ENCODE results near the gene ZNF138.
"Not testable (repeated sequence)": the region's sequence is repeated elsewhere in the genome, so short reads cannot be mapped to it uniquely, and the experiment has no call there.

Gene ZNF138

GRCh38 chr7:64789241-64789640 is 5.0 kb upstream of the ZNF138 start:
- H3K27me3 ChIP-seq (ENCODE audit: control insufficient read depth, insufficient read depth, low read length); H3K36me3 ChIP-seq (ENCODE audit: control insufficient read depth, insufficient read depth, low read length); H3K9ac ChIP-seq (ENCODE audit: low read depth, low read length); H3K9me3 ChIP-seq (ENCODE audit: control insufficient read depth, insufficient read depth, low read length); H3K4me1 ChIP-seq (ENCODE audit: control insufficient read depth, insufficient read depth, low read length); H3K4me3 ChIP-seq (ENCODE audit: low read depth, low read length); H3K27ac ChIP-seq (ENCODE audit: low read depth, low read length): not testable (repeated sequence)

GRCh38 chr7:64793106-64793755 is 997 bp upstream of the ZNF138 start:
- Histone ChIP-seq H3K27me3 (ENCODE audit: control insufficient read depth, insufficient read depth, low read length) (no peaks in the 10 kb centered on the region), H3K4me1 (ENCODE audit: control insufficient read depth, insufficient read depth, low read length) (peaks cover 14% of the 10 kb centered on the region), H3K4me3 (ENCODE audit: low read depth, low read length) (no peak overlapping the region), H3K9me3 (ENCODE audit: control insufficient read depth, insufficient read depth, low read length) (no peaks in the 10 kb centered on the region), H3K36me3 (ENCODE audit: control insufficient read depth, insufficient read depth, low read length) (peaks cover 15% of the 10 kb centered on the region), H3K27ac (ENCODE audit: low read depth, low read length) (no peak overlapping the region), H3K9ac (ENCODE audit: low read depth, low read length) (no peak overlapping the region)

- Histone ChIP-seq H3K4me3 (ENCODE audit: low read depth, low read length) (peak overlapping the region; percentile 94), H3K9me3 (ENCODE audit: control insufficient read depth, insufficient read depth, low read length) (no peaks in the 10 kb centered on the region), H3K27ac (ENCODE audit: low read depth, low read length) (peak overlapping the region; percentile 97), H3K4me1 (ENCODE audit: control insufficient read depth, insufficient read depth, low read length) (peaks cover 17% of the 10 kb centered on the region), H3K9ac (ENCODE audit: low read depth, low read length) (peak overlapping the region; percentile 95), H3K27me3 (ENCODE audit: control insufficient read depth, insufficient read depth, low read length) (no peaks in the 10 kb centered on the region), H3K36me3 (ENCODE audit: control insufficient read depth, insufficient read depth, low read length) (peaks cover 31% of the 10 kb centered on the region)
These were observed 948 bp downstream of the ZNF138 start for GRCh38 chr7:64795176-64795575.

- Histone ChIP-seq H3K4me1 (ENCODE audit: control insufficient read depth, insufficient read depth, low read length) (peaks cover 49% of the 10 kb centered on the region), H3K36me3 (ENCODE audit: control insufficient read depth, insufficient read depth, low read length) (peaks cover 35% of the 10 kb centered on the region)
- not testable (repeated sequence) for H3K9ac ChIP-seq (ENCODE audit: low read depth, low read length); H3K27me3 ChIP-seq (ENCODE audit: control insufficient read depth, insufficient read depth, low read length); H3K27ac ChIP-seq (ENCODE audit: low read depth, low read length); H3K9me3 ChIP-seq (ENCODE audit: control insufficient read depth, insufficient read depth, low read length); H3K4me3 ChIP-seq (ENCODE audit: low read depth, low read length)
These were observed 4.9 kb downstream of the ZNF138 start for GRCh38 chr7:64799169-64799568.

GRCh38 chr7:64802699-64803098 is 8.5 kb downstream of the ZNF138 start:
- peaks cover 28% of the 10 kb centered on the region for H3K9me3 ChIP-seq (ENCODE audit: control insufficient read depth, insufficient read depth, low read length)
- no peaks in the 10 kb centered on the region for H3K27me3 ChIP-seq (ENCODE audit: control insufficient read depth, insufficient read depth, low read length)
- peak overlapping the region; percentile 76 for H3K27ac ChIP-seq (ENCODE audit: low read depth, low read length)
- peaks cover 38% of the 10 kb centered on the region for H3K4me1 ChIP-seq (ENCODE audit: control insufficient read depth, insufficient read depth, low read length)
- peaks cover 30% of the 10 kb centered on the region for H3K36me3 ChIP-seq (ENCODE audit: control insufficient read depth, insufficient read depth, low read length)
- peak overlapping the region; percentile 6; the same call in 1 of the 2 replicates for H3K4me3 ChIP-seq (ENCODE audit: low read depth, low read length)
- peak overlapping the region; percentile 37; the same call in 1 of the 2 replicates for H3K9ac ChIP-seq (ENCODE audit: low read depth, low read length)

- H3K27me3 ChIP-seq (ENCODE audit: control insufficient read depth, insufficient read depth, low read length): no peaks in the 10 kb centered on the region
- H3K4me3 ChIP-seq (ENCODE audit: low read depth, low read length): no peak overlapping the region
- H3K36me3 ChIP-seq (ENCODE audit: control insufficient read depth, insufficient read depth, low read length): peaks cover 27% of the 10 kb centered on the region
- no peak overlapping the region for H3K27ac ChIP-seq (ENCODE audit: low read depth, low read length)
- peaks cover 35% of the 10 kb centered on the region for H3K9me3 ChIP-seq (ENCODE audit: control insufficient read depth, insufficient read depth, low read length)
- H3K9ac ChIP-seq (ENCODE audit: low read depth, low read length): no peak overlapping the region
- H3K4me1 ChIP-seq (ENCODE audit: control insufficient read depth, insufficient read depth, low read length): peaks cover 8% of the 10 kb centered on the region
These were observed 13.6 kb downstream of the ZNF138 start for GRCh38 chr7:64807731-64808365.

GRCh38 chr7:64811767-64812166 is 17.5 kb downstream of the ZNF138 start:
- Histone ChIP-seq H3K4me1 (ENCODE audit: control insufficient read depth, insufficient read depth, low read length) (no peaks in the 10 kb centered on the region), H3K9me3 (ENCODE audit: control insufficient read depth, insufficient read depth, low read length) (peaks cover 16% of the 10 kb centered on the region), H3K27ac (ENCODE audit: low read depth, low read length) (no peak overlapping the region), H3K36me3 (ENCODE audit: control insufficient read depth, insufficient read depth, low read length) (peaks cover 39% of the 10 kb centered on the region), H3K27me3 (ENCODE audit: control insufficient read depth, insufficient read depth, low read length) (no peaks in the 10 kb centered on the region), H3K9ac (ENCODE audit: low read depth, low read length) (no peak overlapping the region), H3K4me3 (ENCODE audit: low read depth, low read length) (no peak overlapping the region)

GRCh38 chr7:64830926-64831325 is 36.7 kb downstream of the ZNF138 start:
- Histone ChIP-seq H3K4me3 (ENCODE audit: low read depth, low read length) (no peak overlapping the region), H3K36me3 (ENCODE audit: control insufficient read depth, insufficient read depth, low read length) (peaks cover 17% of the 10 kb centered on the region), H3K9ac (ENCODE audit: low read depth, low read length) (no peak overlapping the region), H3K27ac (ENCODE audit: low read depth, low read length) (no peak overlapping the region), H3K4me1 (ENCODE audit: control insufficient read depth, insufficient read depth, low read length) (no peaks in the 10 kb centered on the region), H3K9me3 (ENCODE audit: control insufficient read depth, insufficient read depth, low read length) (peaks cover 6% of the 10 kb centered on the region; the same call in 1 of the 2 replicates), H3K27me3 (ENCODE audit: control insufficient read depth, insufficient read depth, low read length) (no peaks in the 10 kb centered on the region)

- Histone ChIP-seq H3K9me3 (ENCODE audit: control insufficient read depth, insufficient read depth, low read length) (peaks cover 6% of the 10 kb centered on the region; the same call in 1 of the 2 replicates), H3K9ac (ENCODE audit: low read depth, low read length) (no peak overlapping the region), H3K4me3 (ENCODE audit: low read depth, low read length) (no peak overlapping the region), H3K27ac (ENCODE audit: low read depth, low read length) (no peak overlapping the region), H3K4me1 (ENCODE audit: control insufficient read depth, insufficient read depth, low read length) (no peaks in the 10 kb centered on the region), H3K36me3 (ENCODE audit: control insufficient read depth, insufficient read depth, low read length) (peaks cover 16% of the 10 kb centered on the region), H3K27me3 (ENCODE audit: control insufficient read depth, insufficient read depth, low read length) (no peaks in the 10 kb centered on the region)
These were observed 37.9 kb downstream of the ZNF138 start for GRCh38 chr7:64832136-64832535.

- no peak overlapping the region for H3K27ac ChIP-seq (ENCODE audit: low read depth, low read length)
- H3K9ac ChIP-seq (ENCODE audit: low read depth, low read length): no peak overlapping the region
- peaks cover 16% of the 10 kb centered on the region for H3K36me3 ChIP-seq (ENCODE audit: control insufficient read depth, insufficient read depth, low read length)
- peaks cover 6% of the 10 kb centered on the region; the same call in 1 of the 2 replicates for H3K9me3 ChIP-seq (ENCODE audit: control insufficient read depth, insufficient read depth, low read length)
- no peak overlapping the region for H3K4me3 ChIP-seq (ENCODE audit: low read depth, low read length)
- no peaks in the 10 kb centered on the region for H3K27me3 ChIP-seq (ENCODE audit: control insufficient read depth, insufficient read depth, low read length)
- H3K4me1 ChIP-seq (ENCODE audit: control insufficient read depth, insufficient read depth, low read length): no peaks in the 10 kb centered on the region
These were observed 40.8 kb downstream of the ZNF138 start for GRCh38 chr7:64834989-64835388.

- not testable (repeated sequence) for H3K9me3 ChIP-seq (ENCODE audit: control insufficient read depth, insufficient read depth, low read length); H3K4me3 ChIP-seq (ENCODE audit: low read depth, low read length); H3K27ac ChIP-seq (ENCODE audit: low read depth, low read length); H3K9ac ChIP-seq (ENCODE audit: low read depth, low read length); H3K27me3 ChIP-seq (ENCODE audit: control insufficient read depth, insufficient read depth, low read length); H3K4me1 ChIP-seq (ENCODE audit: control insufficient read depth, insufficient read depth, low read length)
- H3K36me3 ChIP-seq (ENCODE audit: control insufficient read depth, insufficient read depth, low read length): peaks cover 12% of the 10 kb centered on the region
These were observed 41.6 kb downstream of the ZNF138 start for GRCh38 chr7:64835856-64836255.

All from HUES48 (cell line).